Right lung (tissue), 5 donors: ENCODE results near the gene IQGAP2. TPM values are rescaled to one million over a fixed set of nuclear protein-coding genes. Genes with fewer than 3 reads are reported as not detected.

ENCODE experiments used
- DNase-seq, 2 donors: peaks; one replicate each; pipeline ENCODE4 v3.0.0-alpha.2; 2013
- polyA plus RNA-seq, 5 donors: library from polyadenylated mRNA; unstranded; fragments of 120-200 nt; gene quantifications; one replicate each; pipeline versions ENCODE4 v1.2.1 to v1.2.3, GENCODE V29; 2013; ENCODE audit warnings: inconsistent platforms in 1 of 5, low replicate concordance in 1 of 5; ENCODE audit not compliant: insufficient read length in 5 of 5, insufficient read depth in 1 of 5

Gene IQGAP2
- polyA plus RNA-seq, 5 donors: 13.7 to 18.7 (median 15.4) TPM

DNA sequence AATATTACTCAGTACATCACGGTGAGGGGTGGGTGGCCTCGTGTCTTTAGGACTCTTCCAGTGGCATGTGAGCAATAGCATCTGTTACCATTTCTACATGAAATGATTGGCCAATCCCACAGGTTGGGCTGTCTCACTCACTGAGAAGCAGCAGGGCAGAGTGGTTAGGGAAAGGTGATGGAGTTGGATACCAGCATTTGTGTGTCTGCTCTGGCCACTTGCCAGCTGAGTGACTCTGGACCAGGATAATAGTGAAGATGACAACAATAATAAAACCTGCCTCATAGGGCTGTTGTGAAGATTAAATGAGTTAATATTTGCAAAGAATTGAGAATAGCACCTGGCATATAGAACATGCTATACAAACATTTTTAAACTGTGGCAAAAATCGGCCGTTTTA is 42.0 kb downstream of the IQGAP2 start:
- DNase-seq: no peak

DNA sequence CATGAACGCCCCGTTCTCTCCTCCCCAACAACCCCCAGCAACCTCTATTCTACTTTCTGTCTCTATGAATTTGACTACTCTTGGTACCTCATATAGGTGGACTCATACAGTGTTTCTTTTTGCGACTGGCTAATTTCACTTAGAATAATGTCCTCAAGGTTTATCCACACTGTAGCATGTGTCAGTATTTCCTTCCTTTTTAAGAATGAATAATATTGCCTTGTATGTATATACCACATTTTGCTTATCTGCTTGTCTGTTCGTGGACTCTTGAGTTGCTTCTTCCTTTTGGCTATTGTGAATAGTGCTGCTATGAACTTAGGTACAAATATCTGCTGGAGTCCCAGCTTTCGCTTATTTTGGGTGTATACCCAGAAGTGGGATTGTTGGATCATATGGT is 42.7 kb downstream of the IQGAP2 start:
- no peak for DNase-seq

DNA sequence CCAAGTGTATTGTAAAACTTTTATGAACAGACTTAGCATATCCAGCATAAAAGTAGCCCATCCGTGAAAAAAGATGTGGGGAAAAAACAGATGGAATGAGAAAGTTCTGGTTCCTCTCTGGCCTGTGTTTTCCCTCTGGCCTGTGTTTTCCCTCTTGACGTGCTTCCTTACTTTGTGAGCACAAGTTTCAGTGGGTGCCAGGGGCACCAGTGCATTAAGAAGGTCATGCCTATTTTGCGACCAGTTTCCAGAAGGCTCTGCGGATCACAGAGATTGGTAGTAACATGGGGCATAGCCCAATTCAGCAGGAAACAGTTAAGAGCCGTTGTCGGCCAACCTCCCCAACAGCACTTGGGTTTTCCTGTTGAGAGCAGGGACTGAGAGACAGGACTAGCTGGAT is 43.7 kb downstream of the IQGAP2 start:
- DNase-seq: no peak

DNA sequence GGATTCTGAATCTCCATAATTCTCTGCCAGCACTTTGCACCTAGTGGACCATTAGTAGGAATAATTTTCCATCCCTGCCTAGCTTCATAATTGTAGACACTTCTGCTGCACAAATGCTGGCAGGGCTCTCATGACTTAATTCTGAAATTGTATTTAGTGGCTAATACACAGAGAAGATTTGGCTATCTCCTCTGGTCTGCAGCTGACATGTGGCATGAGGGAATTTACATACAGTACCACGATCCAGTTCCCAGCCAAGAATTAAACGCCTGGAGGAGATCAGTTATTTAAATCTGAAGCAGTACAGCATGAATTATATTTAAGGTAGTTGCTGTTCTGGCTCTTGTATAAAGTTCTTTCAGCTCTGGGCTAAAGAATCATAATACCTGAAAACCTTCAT is 46.5 kb downstream of the IQGAP2 start:
- no peak for DNase-seq

DNA sequence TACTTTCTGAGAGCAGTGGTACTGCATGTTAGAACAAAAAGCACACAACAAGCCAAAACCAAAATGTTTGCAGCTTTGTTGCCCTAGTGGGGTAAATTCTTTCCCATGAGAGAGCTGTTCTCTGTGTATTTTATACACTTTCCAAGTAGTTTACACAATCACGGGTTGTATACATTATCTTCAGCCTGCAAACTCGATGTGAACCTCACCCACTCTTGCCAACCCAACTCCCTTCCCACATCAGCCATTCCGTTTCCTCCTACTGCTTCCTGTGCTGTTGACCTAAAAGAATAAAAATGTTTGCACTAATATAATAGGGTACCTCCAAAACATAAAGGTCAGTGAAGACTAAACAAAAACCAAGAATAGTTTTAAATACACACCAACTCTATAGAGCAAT is 47.0 kb downstream of the IQGAP2 start:
- no peak for DNase-seq

DNA sequence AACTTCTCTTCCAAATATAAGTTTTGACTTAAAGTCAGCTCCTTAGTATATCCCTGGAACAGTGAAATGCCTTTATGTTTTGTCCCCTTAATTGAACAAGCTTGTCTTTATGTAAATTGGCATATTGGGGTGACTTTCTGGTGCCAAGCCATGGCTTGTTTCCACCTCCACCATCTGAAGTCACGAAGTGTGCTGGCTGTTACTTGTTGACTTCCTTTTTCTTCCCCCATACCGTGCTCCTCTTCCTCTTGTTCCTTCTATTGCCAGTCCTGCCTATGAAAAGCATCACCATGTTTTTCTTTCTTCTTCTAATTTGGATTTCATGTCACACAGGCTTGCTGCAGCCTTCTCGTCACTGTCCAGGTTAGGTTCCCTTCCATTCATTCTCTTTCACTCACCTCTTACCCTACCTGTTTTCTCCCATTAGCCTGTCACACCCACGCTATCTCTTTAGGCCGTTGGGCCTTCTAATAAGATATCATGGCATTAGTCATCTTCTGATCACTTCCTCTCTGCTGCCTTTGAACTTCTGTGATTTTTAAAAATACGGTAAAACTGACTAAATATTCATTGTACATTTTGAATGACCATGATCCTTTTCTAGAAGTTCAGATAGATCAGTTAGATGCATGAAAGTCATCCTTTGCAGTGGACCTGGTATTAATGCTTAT is 48.1 kb downstream of the IQGAP2 start:
- DNase-seq: no peak

DNA sequence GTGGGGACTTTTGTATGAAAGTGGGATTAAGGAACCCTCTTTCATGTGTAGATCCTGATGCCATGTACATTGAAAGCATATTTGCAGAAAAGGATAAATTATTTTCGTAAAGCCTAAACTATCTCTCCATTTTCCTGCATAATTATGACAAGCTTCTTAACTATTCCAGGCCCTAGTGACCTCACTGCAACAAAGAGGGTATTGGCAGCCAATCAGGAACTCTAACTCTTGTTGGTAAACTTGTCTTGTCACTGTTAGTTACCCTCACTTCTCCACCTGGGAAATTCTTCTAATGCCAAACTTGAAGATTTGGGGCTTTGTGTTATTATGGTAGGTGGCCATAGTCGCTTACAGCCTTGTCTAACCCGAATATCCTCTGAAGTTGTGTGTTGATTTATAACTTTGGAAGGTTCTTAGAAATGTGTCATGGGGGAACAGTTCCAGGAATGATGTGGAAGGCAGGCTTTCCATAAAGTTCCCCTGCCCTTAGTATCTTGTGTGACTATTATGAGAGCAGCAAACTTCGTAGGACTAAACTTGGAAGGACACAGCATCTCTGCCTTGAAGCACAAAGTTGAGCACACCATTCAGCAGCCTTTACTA is 52.5 kb downstream of the IQGAP2 start:
- no peak for DNase-seq

DNA sequence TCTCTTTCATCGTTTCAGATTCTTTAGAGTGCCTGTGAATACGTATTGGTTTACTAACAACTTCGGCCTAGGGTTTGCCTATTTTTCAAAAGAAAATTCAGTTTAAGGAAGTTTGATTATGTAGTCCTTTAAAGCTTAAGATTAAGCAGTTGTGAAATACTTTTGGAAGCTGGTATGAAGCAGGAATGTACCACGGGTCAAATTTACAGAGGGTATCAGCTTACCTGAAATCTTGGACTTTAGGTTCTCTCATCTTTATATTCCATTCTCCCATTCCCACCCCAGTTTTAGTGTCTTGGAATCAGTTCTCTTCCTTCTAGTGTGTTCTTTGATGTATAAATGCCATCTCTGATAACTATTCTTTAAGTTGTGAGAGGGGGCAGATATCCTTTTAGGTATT is 53.2 kb downstream of the IQGAP2 start:
- no peak for DNase-seq

DNA sequence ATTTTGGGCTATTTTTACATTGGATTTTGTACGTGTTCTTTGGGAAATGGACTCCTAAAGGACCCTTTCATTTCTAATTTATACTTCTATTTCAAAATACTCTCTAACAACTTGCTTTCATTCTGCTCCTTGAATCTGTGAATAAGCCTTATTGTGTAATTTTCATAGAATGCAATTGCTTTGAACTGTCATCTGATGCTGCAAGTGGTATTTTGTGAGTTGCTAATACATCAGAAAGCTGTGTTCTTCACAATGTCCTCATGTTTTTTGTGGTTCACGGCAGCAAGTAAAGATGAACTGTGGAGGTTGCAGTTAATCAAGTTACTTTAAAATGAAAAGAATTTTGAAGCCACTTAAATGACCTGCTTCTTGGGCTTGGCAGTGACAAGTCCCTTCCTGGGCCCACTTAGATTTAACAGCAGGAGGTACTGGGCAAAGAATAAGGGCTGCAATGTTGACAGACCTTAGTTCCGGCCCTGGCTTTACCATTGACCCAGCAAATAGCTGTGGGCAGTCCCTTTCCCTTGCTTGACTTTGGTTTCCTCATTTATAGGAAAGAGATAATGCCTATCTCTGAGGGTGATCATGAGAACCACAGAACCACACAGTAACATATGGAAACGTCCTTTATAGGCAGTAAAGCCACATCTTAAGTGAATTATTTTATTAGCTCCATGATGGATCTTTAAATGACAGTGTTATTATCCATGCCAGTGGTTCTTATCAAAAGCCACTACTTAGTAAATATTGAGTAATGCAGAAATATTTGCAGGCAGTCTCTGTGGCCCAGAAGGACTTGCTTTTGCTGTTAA is 54.8 kb downstream of the IQGAP2 start:
- no peak for DNase-seq

DNA sequence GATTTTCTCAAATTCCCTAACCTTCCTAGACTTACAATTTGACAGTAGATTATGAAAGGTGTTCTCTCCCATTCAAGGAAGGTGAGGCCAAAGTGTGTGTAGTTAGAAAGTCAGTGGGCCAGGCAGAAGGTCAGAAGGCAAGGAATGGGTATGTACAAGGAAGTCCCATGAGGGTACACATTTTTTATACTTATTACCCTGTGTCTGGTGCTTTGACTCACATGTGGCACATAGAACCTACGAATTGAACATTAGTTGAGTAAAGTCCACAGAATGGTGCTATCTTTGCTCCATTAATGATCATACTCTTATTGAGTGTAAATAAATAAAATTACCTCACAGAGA is 55.4 kb downstream of the IQGAP2 start:
- no peak for DNase-seq

DNA sequence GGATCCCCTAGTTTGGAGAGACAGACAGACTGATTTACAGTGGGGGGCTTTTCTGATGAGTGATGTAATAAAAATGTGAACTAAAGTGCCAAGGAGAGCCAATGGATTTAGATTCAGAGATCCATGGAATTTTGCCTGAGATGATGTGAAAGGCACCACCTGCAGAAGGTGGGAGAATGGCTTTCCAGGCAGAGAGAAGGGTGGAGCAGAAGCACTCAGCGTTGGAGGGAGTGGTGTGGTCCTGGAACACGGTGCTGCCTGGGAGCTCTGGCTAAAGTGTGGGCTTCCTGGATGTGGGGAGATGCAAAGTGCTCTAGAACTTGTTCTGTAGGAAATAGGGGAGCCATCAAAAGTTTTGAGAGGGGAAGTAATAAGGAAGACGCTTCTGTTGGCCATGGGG is 57.0 kb downstream of the IQGAP2 start:
- no peak for DNase-seq

DNA sequence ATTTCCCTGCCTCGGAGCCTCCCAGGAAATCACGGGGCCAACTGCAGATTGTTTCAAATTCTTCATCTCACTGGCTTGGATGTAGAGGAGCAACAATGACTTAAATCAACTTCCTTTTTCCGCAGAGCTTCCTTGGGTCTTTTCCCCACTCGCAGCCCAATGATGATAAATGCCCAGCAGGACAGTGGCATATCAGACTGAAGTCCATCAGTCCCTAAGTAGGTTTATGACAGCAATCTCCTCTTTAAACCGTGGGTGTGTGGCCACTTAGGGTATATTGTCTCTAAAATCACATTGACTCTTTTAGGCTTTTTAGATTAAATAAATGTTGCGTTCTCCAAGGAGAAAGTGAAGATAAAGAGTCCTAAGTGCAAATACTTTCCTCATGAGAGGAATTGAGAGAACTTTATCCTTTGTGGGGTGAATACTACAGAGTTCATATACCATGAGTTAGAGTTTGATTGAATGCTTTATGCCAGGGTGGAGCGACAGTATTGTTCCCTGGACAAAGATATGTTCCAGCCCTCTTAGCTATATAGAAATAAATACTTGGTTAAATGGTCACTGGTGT is 59.1 kb downstream of the IQGAP2 start:
- DNase-seq: no peak

DNA sequence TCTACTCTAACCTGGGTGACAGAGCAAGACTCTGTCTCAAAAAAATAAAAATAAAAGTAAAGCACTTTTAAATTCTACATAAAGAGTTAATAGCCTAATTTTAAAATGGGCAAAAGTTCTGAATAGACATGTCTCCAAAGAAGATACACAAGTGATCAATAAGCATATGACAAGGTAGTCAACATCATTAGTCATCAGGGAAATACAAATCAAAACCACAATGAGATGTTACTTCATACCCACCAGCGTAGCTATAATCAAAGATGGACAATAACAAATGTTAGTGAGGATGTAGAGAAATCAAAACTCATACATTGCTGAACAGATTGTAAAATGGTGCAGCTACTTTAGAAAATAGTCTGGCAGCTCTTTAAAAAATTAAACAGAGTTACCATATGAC is 64.1 kb downstream of the IQGAP2 start:
- DNase-seq: no peak

DNA sequence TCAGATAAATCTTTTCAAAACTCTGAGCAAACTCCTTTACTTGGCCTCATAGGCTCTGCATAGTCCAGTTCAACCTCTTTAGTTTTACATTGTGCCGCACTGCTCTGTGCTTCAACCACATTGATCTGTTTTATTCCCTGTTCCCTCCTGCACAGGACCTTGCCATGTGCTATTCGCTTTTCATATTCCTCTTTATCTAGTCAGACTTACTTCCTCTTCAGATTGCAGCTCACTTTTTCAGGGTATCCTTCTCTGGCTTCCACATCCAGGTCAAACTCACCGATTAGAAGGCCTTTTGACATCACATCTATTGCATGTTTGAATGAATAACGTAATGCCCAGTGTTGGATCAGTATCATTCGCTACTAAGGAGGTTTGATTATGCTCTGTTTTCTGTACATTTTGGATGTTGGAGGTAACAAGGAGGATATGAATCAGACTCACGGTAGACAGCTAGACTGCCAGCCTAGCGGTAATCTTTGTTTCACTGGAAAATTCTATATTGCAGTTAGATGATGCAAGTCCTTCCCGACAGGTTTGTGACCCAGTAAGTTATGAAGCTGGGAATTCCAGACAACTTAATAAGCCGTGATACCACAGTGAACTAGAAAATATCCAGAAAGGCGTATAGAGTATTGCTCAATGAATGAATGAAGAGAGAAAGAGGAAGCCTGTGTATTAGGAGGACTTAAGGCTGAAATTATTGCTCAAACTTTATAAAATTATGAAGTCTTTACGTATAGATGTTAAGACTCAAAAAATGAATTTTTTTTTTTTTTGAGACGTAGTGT is 65.7 kb downstream of the IQGAP2 start:
- DNase-seq: no peak

DNA sequence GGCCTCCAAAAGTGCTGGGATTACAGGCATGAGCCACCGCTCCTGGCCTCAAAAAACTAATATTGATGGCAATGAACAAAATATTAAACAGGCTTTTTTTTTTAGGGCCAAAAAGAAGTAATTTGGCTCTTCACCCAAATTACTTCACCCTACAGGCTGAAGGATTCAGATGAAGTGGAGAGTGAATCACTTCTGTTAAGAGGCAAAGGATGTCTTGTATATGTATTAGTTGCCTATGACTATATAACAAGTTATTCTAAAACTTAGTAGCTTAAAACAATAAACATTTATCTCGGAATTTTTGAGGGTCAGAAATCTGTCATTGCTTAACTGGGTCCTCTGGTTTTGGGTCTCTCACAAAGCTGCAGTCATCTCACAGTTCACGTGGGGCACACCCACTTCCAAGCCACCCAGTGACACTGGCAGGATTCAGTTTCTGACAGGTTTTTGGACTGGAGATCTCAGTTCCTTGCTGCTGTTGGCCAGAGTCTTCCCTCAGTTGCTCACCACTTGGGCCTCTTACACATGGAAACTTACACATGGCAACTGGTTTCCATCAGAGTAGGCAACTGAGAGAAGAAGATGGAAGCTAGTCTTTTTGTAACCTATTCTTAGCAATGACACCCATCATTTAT is 66.7 kb downstream of the IQGAP2 start:
- no peak for DNase-seq

DNA sequence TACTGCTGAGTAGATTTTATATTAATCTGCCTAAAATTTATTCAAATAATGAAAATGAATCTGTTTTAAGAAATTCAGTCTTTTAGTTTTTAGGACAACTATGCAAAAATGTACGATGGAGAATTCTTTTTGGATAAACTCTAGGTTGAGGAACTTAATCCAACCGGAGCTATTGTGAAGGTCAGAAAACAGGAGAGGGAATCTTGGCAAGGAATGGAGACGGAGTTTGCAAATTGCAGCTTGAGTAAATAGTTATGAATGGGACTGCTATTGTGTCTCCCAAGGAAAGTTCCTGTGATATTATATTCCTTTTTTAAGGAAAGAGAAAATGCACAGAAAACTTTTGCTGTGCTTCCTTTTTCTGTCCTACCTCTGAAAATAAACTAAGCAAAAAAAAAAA is 67.9 kb downstream of the IQGAP2 start:
- DNase-seq: no peak

DNA sequence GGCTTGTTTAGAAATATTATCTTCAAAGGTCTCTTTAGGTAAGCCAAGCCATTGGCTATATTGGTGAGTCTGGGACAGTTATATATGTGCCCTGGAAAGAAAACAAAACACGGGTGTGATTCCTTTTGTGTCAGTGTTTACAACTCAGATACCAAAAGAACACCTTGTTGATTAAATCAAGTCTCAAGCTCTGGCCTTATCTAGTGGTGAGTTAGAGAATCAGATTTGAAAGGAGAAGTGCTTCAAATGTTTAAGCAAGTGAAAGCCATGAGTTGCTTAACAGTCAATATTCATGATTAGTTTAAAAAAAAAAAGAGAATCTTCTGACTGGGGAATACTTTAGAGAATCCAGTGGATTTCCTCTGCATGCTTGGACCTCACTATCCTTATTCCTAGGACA is 68.3 kb downstream of the IQGAP2 start:
- no peak for DNase-seq

DNA sequence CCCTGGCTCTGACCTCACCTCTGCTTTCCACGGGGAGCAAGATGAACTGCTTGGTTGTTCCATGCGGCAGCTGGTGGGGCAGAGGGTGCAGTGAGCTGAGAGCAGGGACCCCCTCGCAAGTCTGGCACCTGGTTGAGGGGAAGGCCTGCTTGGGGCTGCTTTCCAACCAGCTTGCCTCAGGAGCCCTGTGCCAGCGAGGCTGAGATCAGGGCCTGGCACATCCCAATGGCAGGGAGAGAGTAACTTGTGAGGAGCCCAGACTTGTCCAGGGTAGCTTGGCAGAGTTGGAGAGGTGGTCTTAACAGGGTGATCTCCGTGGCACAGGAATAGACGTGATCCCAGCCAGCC is 68.9 kb downstream of the IQGAP2 start:
- no peak for DNase-seq

DNA sequence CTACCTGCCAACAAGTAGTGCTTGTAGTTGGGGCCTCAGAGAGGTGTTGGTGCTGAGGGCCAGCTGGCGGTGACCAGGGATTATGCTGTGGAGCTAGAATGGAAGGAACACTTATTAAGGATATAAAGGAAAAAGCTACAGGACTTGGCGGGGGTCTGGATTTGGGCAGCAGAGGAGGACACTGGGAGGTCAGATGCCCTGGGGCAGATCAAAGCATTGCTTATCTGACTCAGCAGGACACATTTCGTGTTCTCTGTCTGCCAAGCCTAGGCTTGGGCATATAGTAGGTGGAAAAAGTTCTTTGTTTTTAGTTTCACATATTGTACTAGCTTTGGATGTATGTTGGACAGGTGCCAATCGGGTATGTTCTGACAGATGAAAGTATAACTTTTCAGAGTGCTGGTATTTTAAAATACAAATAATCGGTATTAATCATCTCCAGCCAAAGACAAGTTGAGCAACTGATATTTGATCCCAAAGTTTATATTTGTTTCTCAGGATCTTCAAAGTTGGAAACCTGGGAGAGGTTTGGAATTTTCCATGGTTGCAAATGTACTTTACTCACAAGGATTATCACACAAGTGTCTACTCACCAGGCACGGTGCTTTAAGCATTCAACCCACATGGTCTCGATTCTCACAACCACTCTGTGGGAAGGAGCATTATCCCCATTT is 69.4 kb downstream of the IQGAP2 start:
- DNase-seq: no peak

DNA sequence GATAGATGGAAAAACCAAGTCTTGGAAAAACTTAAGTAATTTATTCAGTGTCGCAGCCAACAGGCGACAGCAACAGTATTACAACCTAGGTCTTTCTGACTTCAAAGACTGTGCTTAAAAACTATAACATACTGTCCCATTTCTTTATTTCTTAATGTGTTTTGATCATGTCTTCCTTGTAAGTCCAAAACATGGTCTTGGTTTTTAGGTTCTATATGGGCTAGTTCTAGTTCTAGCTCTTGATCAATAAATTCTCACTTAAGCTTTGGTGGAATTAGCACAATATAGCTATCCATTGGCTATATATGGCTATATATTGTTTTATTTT is 69.9 kb downstream of the IQGAP2 start:
- DNase-seq: no peak

DNA sequence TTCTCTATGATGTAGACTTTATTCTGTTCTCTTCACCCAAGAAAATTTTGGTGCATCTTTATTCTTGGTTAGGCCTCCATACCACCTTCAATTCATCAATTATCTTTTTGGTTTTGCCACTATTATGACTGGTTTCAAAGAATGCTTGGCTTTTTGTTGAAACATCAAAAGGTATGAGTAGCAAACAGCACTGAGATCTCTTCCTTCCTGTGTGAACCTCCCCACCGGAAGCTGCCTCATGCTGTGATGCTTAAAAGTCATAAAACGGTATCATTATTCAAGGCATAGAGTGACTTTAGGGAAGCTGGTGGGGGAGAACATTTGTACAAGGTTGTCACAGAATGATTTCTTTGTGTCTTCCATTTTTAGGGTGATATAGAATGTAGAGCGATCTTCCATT is 70.6 kb downstream of the IQGAP2 start:
- DNase-seq: no peak
